Natural killer cell (primary cell): ENCODE measurements around the gene GJC1. TPM values are rescaled to one million over a fixed set of nuclear protein-coding genes. Genes with fewer than 3 reads are reported as not detected.

Experiments used
- ATAC-seq, 3 donors: fragments of 150-1000 bp in 2 of 3; fragments of 200-7000 bp in 1 of 3; cut with Tn5 transposase; 1 replicate in 1 of 3; 2 replicates in 2 of 3; pipeline ENCODE4 v1.10.0; 2021; ENCODE audit warnings: mild to moderate bottlenecking in 2 of 3, moderate library complexity in 2 of 3
- DNase-seq, 2 donors: peaks; one replicate each; pipeline versions ENCODE4 v3.0.0 to v3.0.0-alpha.2; 2013 to 2021; ENCODE audit warnings: mixed read lengths in 1 of 2
- H3K27ac ChIP-seq: one replicate; pipeline ENCODE4 v1.5.1; 2013; ENCODE audit warnings: mild to moderate bottlenecking, low read length
- H3K27me3 ChIP-seq: one replicate; pipeline ENCODE4 v1.6.1; 2013; ENCODE audit warnings: low read length; ENCODE audit not compliant: control insufficient read depth, insufficient read depth
- H3K36me3 ChIP-seq: one replicate; pipeline ENCODE4 v1.6.1; 2013; ENCODE audit warnings: low read length; ENCODE audit not compliant: control insufficient read depth, insufficient read depth
- H3K4me1 ChIP-seq: one replicate; pipeline ENCODE4 v1.6.1; 2013; ENCODE audit warnings: low read length; ENCODE audit not compliant: control insufficient read depth, insufficient read depth
- H3K4me3 ChIP-seq: one replicate; pipeline ENCODE4 v1.5.1; 2013; ENCODE audit warnings: low read length
- H3K9me3 ChIP-seq: one replicate; pipeline ENCODE4 v1.6.1; 2013; ENCODE audit warnings: low read length; ENCODE audit not compliant: control insufficient read depth, insufficient read depth
- H3K27ac Mint-ChIP-seq, 2 donors: one replicate each; pipeline ENCODE4 v1.8.0; 2022; ENCODE audit warnings: mild to moderate bottlenecking in 2 of 2, mixed read lengths in 2 of 2, moderate library complexity in 1 of 2
- H3K27me3 Mint-ChIP-seq, 2 donors: one replicate each; pipeline ENCODE4 v1.8.0; 2022; ENCODE audit warnings: low read depth in 2 of 2, mixed read lengths in 2 of 2
- H3K36me3 Mint-ChIP-seq: one replicate; pipeline ENCODE4 v1.8.0; 2022; ENCODE audit warnings: mixed read lengths
- H3K4me1 Mint-ChIP-seq, 2 donors: one replicate each; pipeline ENCODE4 v1.8.0; 2022; ENCODE audit warnings: mixed read lengths in 2 of 2
- H3K4me3 Mint-ChIP-seq: one replicate; pipeline ENCODE4 v1.8.0; 2022; ENCODE audit warnings: mild to moderate bottlenecking, moderate library complexity, mixed read lengths
- H3K9me3 Mint-ChIP-seq, 2 donors: one replicate each; pipeline ENCODE4 v1.8.0; 2022; ENCODE audit warnings: mixed read lengths in 2 of 2
- CTCF ChIP-seq: fragments of 200-600 bp; IDR thresholded peaks from one replicate; pipeline ENCODE4 v1.8.0; 2022; ENCODE audit warnings: antibody characterized with exemption
- WGBS: methylation state at CpG from one replicate; pipeline ENCODE4 v1.1.7; 2013; ENCODE audit warnings: missing lambda C conversion rate; ENCODE audit not compliant: insufficient coverage; 5-methylcytosine and 5-hydroxymethylcytosine counted together
- intact Hi-C: fragments of 100-400 bp; cut with micrococcal nuclease; formaldehyde crosslinking; loops from one replicate; pipeline ENCODE4 v1.14.2; 2022
- total RNA-seq, 4 donors: library from RNA; stranded (reverse); fragments of 120-200 nt in 1 of 4; gene quantifications; one replicate each; pipeline versions ENCODE4 v1.2.3 to v1.2.4, GENCODE V29; 2013 to 2022

GJC1 gene
- total RNA-seq, 3 donors from 2014 or later (not counting 1 experiment from before 2014, with no cell fraction given) = 0.16 TPM; not detected in 2

- no peak overlapping the region for H3K27ac Mint-ChIP-seq
- 96% methylated on average over 5 of the region's 5 CpGs for WGBS
- H3K4me3 ChIP-seq = no peak overlapping the region
- TF ChIP-seq CTCF = no peak
- ATAC-seq (no peak), DNase-seq (no peak)
- no peaks in the 10 kb centered on the region for H3K4me1 ChIP-seq
- no peaks in the 10 kb centered on the region for H3K9me3 Mint-ChIP-seq
- no peaks in the 10 kb centered on the region for H3K4me1 Mint-ChIP-seq
- no peak overlapping the region for H3K4me3 Mint-ChIP-seq
- H3K36me3 ChIP-seq = peaks cover 76% of the 10 kb centered on the region
- H3K27me3 ChIP-seq = no peaks in the 10 kb centered on the region
- H3K27ac ChIP-seq = no peak overlapping the region
- intact Hi-C loops = no loop called here
- H3K36me3 Mint-ChIP-seq = peaks cover 16% of the 10 kb centered on the region
- no peaks in the 10 kb centered on the region for H3K27me3 Mint-ChIP-seq
- H3K9me3 ChIP-seq = no peaks in the 10 kb centered on the region
Observed at GRCh38 chr17:44877121-44877520, 47.0 kb upstream of the GJC1 start.

- Histone ChIP-seq H3K27ac (no peak overlapping the region), H3K27me3 (no peaks in the 10 kb centered on the region), H3K36me3 (peaks cover 74% of the 10 kb centered on the region), H3K4me3 (no peak overlapping the region), H3K4me1 (no peaks in the 10 kb centered on the region), H3K9me3 (no peaks in the 10 kb centered on the region)
- H3K9me3 Mint-ChIP-seq = no peaks in the 10 kb centered on the region
- no peaks in the 10 kb centered on the region for H3K27me3 Mint-ChIP-seq
- DNase-seq (no peak), ATAC-seq (no peak)
- H3K36me3 Mint-ChIP-seq = peaks cover 23% of the 10 kb centered on the region
- H3K4me1 Mint-ChIP-seq = no peaks in the 10 kb centered on the region
- WGBS = 99% methylated on average over 6 of the region's 6 CpGs
- no peak overlapping the region for H3K4me3 Mint-ChIP-seq
- intact Hi-C loops = no loop called here
- no peak for TF ChIP-seq CTCF
- H3K27ac Mint-ChIP-seq = no peak overlapping the region
Observed at GRCh38 chr17:44875761-44876160, 45.7 kb upstream of the GJC1 start.

- ATAC-seq (no peak), DNase-seq (no peak)
- Mint-ChIP-seq H3K27me3 (no peaks in the 10 kb centered on the region), H3K9me3 (no peaks in the 10 kb centered on the region), H3K36me3 (peaks cover 19% of the 10 kb centered on the region), H3K4me3 (no peak overlapping the region), H3K4me1 (no peaks in the 10 kb centered on the region), H3K27ac (no peak overlapping the region)
- Histone ChIP-seq H3K9me3 (no peaks in the 10 kb centered on the region), H3K27ac (no peak overlapping the region), H3K36me3 (peaks cover 79% of the 10 kb centered on the region), H3K4me1 (no peaks in the 10 kb centered on the region), H3K4me3 (no peak overlapping the region), H3K27me3 (no peaks in the 10 kb centered on the region)
- 91% methylated on average over 9 of the region's 9 CpGs for WGBS
- no peak for TF ChIP-seq CTCF
- intact Hi-C loops = no loop called here
Observed at GRCh38 chr17:44872131-44872768, 42.2 kb upstream of the GJC1 start.

GRCh38 chr17:44871556-44871955, 41.5 kb upstream of the GJC1 start:
- DNase-seq = no peak
- ATAC-seq = no peak
- Mint-ChIP-seq H3K36me3 (peaks cover 19% of the 10 kb centered on the region), H3K9me3 (no peaks in the 10 kb centered on the region), H3K27ac (no peak overlapping the region), H3K4me1 (no peaks in the 10 kb centered on the region), H3K27me3 (no peaks in the 10 kb centered on the region), H3K4me3 (no peak overlapping the region)
- Histone ChIP-seq H3K36me3 (peaks cover 79% of the 10 kb centered on the region), H3K4me3 (no peak overlapping the region), H3K27ac (no peak overlapping the region), H3K4me1 (no peaks in the 10 kb centered on the region), H3K27me3 (no peaks in the 10 kb centered on the region), H3K9me3 (no peaks in the 10 kb centered on the region)
- WGBS = 98% methylated on average over 12 of the region's 12 CpGs
- intact Hi-C loops = no loop called here
- no peak for TF ChIP-seq CTCF
